ENCODE measurements around the gene WAS.
"Not testable (repeated sequence)": the region's sequence is repeated elsewhere in the genome, so short reads cannot be mapped to it uniquely, and the experiment has no call there.

WAS gene

GRCh38 chrX:48659686-48660085 is 23.9 kb upstream of the WAS start:
- H4K8ac ChIP-seq (ENCODE audit: low read depth, low read length); H3K4me1 ChIP-seq (ENCODE audit: control insufficient read depth in 2 of 2, insufficient read depth in 1 of 2, low read depth in 1 of 2, low read length in 2 of 2); H2BK15ac ChIP-seq (ENCODE audit: low read length); DNase-seq (ENCODE audit: low spot score); H3K9ac ChIP-seq (ENCODE audit: low read depth, low read length, poor library complexity); H3K36me3 ChIP-seq (replicated peaks in 1 of 2; ENCODE audit: control insufficient read depth in 2 of 2, insufficient read depth in 2 of 2, low read length in 2 of 2); H3K4me2 ChIP-seq (ENCODE audit: insufficient read depth, low read length, poor library complexity, severe bottlenecking); H3K4ac ChIP-seq (ENCODE audit: low read length); H3K14ac ChIP-seq (ENCODE audit: low read length); H2AK5ac ChIP-seq (ENCODE audit: low read depth, low read length); H3K79me1 ChIP-seq (ENCODE audit: low read depth, low read length); H2AFZ ChIP-seq (ENCODE audit: low read length); H2BK120ac ChIP-seq (ENCODE audit: low read depth, low read length); H3K4me3 ChIP-seq (ENCODE audit: low read length in 2 of 2); H3K27me3 ChIP-seq (ENCODE audit: control insufficient read depth in 3 of 3, insufficient read depth in 3 of 3, low read depth in 1 of 3, low read length in 3 of 3); H3K9me3 ChIP-seq (replicated peaks in 1 of 2; ENCODE audit: control insufficient read depth in 2 of 2, insufficient read depth in 1 of 2, low read depth in 1 of 2, low read length in 2 of 2); H3K18ac ChIP-seq (ENCODE audit: low read length); H2BK12ac ChIP-seq (ENCODE audit: low read length); H3K23ac ChIP-seq (ENCODE audit: low read depth, low read length, poor library complexity); H2BK5ac ChIP-seq (ENCODE audit: low read length); H4K91ac ChIP-seq (ENCODE audit: low read depth, low read length, poor library complexity); H3K27ac ChIP-seq (replicated peaks; ENCODE audit: low read length): not testable (repeated sequence)
- no CpG with 5 or more reads among the region's 34 CpGs for WGBS, 2 donors (ENCODE audit: extremely low coverage in 2 of 2, insufficient read length in 2 of 2, insufficient replicate concordance in 1 of 2)

- no peak overlapping the region for H3K27ac ChIP-seq (replicated peaks; ENCODE audit: low read length)
- no CpG with 5 or more reads among the region's 1 CpG for WGBS, 2 donors (ENCODE audit: extremely low coverage in 2 of 2, insufficient read length in 2 of 2, insufficient replicate concordance in 1 of 2)
Measured at GRCh38 chrX:48663241-48663640, 20.4 kb upstream of the WAS start.

GRCh38 chrX:48664156-48664555 is 19.4 kb upstream of the WAS start:
- H3K9me3 ChIP-seq (replicated peaks in 1 of 2; ENCODE audit: control insufficient read depth in 2 of 2, insufficient read depth in 1 of 2, low read depth in 1 of 2, low read length in 2 of 2) = no peaks in the 10 kb centered on the region
- H3K27me3 ChIP-seq (ENCODE audit: control insufficient read depth in 3 of 3, insufficient read depth in 3 of 3, low read depth in 1 of 3, low read length in 3 of 3) = no peaks in the 10 kb centered on the region
- H2BK15ac ChIP-seq (ENCODE audit: low read length) = no peak overlapping the region
- H2AFZ ChIP-seq (ENCODE audit: low read length) = no peak overlapping the region
- WGBS, 2 donors (ENCODE audit: extremely low coverage in 2 of 2, insufficient read length in 2 of 2, insufficient replicate concordance in 1 of 2) = no CpG with 5 or more reads among the region's 1 CpG
- H3K23ac ChIP-seq (ENCODE audit: low read depth, low read length, poor library complexity) = no peak overlapping the region
- no peaks in the 10 kb centered on the region for H3K4me1 ChIP-seq (ENCODE audit: control insufficient read depth in 2 of 2, insufficient read depth in 1 of 2, low read depth in 1 of 2, low read length in 2 of 2)
- DNase-seq (ENCODE audit: low spot score) = no peak
- H2AK5ac ChIP-seq (ENCODE audit: low read depth, low read length) = no peak overlapping the region
- H2BK12ac ChIP-seq (ENCODE audit: low read length) = no peak overlapping the region
- H4K8ac ChIP-seq (ENCODE audit: low read depth, low read length) = no peak overlapping the region
- no peak overlapping the region for H4K91ac ChIP-seq (ENCODE audit: low read depth, low read length, poor library complexity)
- H3K4me2 ChIP-seq (ENCODE audit: insufficient read depth, low read length, poor library complexity, severe bottlenecking) = no peak overlapping the region
- no peak overlapping the region for H3K9ac ChIP-seq (ENCODE audit: low read depth, low read length, poor library complexity)
- no peak overlapping the region for H3K27ac ChIP-seq (replicated peaks; ENCODE audit: low read length)
- H3K4me3 ChIP-seq (ENCODE audit: low read length in 2 of 2) = no peak overlapping the region
- H3K36me3 ChIP-seq (replicated peaks in 1 of 2; ENCODE audit: control insufficient read depth in 2 of 2, insufficient read depth in 2 of 2, low read length in 2 of 2) = no peaks in the 10 kb centered on the region
- H3K14ac ChIP-seq (ENCODE audit: low read length) = no peak overlapping the region
- H3K4ac ChIP-seq (ENCODE audit: low read length) = no peak overlapping the region
- no peaks in the 10 kb centered on the region for H3K79me1 ChIP-seq (ENCODE audit: low read depth, low read length)
- no peak overlapping the region for H2BK5ac ChIP-seq (ENCODE audit: low read length)
- no peak overlapping the region for H3K18ac ChIP-seq (ENCODE audit: low read length)
- H2BK120ac ChIP-seq (ENCODE audit: low read depth, low read length) = no peak overlapping the region

More at GRCh38 chrX:48663241-48663640, 20.4 kb upstream of the WAS start:
- Histone ChIP-seq H3K14ac (ENCODE audit: low read length) (no peak overlapping the region), H2AK5ac (ENCODE audit: low read depth, low read length) (no peak overlapping the region), H2BK12ac (ENCODE audit: low read length) (no peak overlapping the region), H3K18ac (ENCODE audit: low read length) (no peak overlapping the region), H3K4me3 (ENCODE audit: low read length in 2 of 2) (no peak overlapping the region), H3K9me3 (replicated peaks in 1 of 2; ENCODE audit: control insufficient read depth in 2 of 2, insufficient read depth in 1 of 2, low read depth in 1 of 2, low read length in 2 of 2) (no peaks in the 10 kb centered on the region), H3K79me1 (ENCODE audit: low read depth, low read length) (no peaks in the 10 kb centered on the region), H4K91ac (ENCODE audit: low read depth, low read length, poor library complexity) (no peak overlapping the region), H3K4me1 (ENCODE audit: control insufficient read depth in 2 of 2, insufficient read depth in 1 of 2, low read depth in 1 of 2, low read length in 2 of 2) (no peaks in the 10 kb centered on the region), H4K8ac (ENCODE audit: low read depth, low read length) (no peak overlapping the region), H3K36me3 (replicated peaks in 1 of 2; ENCODE audit: control insufficient read depth in 2 of 2, insufficient read depth in 2 of 2, low read length in 2 of 2) (no peaks in the 10 kb centered on the region), H3K27me3 (ENCODE audit: control insufficient read depth in 3 of 3, insufficient read depth in 3 of 3, low read depth in 1 of 3, low read length in 3 of 3) (no peaks in the 10 kb centered on the region), H3K9ac (ENCODE audit: low read depth, low read length, poor library complexity) (no peak overlapping the region), H3K4ac (ENCODE audit: low read length) (no peak overlapping the region), H2AFZ (ENCODE audit: low read length) (no peak overlapping the region), H2BK120ac (ENCODE audit: low read depth, low read length) (no peak overlapping the region), H2BK15ac (ENCODE audit: low read length) (no peak overlapping the region), H3K23ac (ENCODE audit: low read depth, low read length, poor library complexity) (no peak overlapping the region), H3K4me2 (ENCODE audit: insufficient read depth, low read length, poor library complexity, severe bottlenecking) (no peak overlapping the region), H2BK5ac (ENCODE audit: low read length) (no peak overlapping the region)
- DNase-seq (ENCODE audit: low spot score) = no peak

- no peak for DNase-seq (ENCODE audit: low spot score)
- no peak overlapping the region for H2BK5ac ChIP-seq (ENCODE audit: low read length)
- no peak overlapping the region for H3K4me3 ChIP-seq (ENCODE audit: low read length in 2 of 2)
- no CpG with 5 or more reads among the region's 2 CpGs for WGBS, 2 donors (ENCODE audit: extremely low coverage in 2 of 2, insufficient read length in 2 of 2, insufficient replicate concordance in 1 of 2)
- no peaks in the 10 kb centered on the region for H3K27me3 ChIP-seq (ENCODE audit: control insufficient read depth in 3 of 3, insufficient read depth in 3 of 3, low read depth in 1 of 3, low read length in 3 of 3)
- no peak overlapping the region for H2BK15ac ChIP-seq (ENCODE audit: low read length)
- H3K14ac ChIP-seq (ENCODE audit: low read length) = no peak overlapping the region
- H3K18ac ChIP-seq (ENCODE audit: low read length) = no peak overlapping the region
- H3K4me1 ChIP-seq (ENCODE audit: control insufficient read depth in 2 of 2, insufficient read depth in 1 of 2, low read depth in 1 of 2, low read length in 2 of 2) = no peaks in the 10 kb centered on the region
- no peak overlapping the region for H2AFZ ChIP-seq (ENCODE audit: low read length)
- no peak overlapping the region for H3K4me2 ChIP-seq (ENCODE audit: insufficient read depth, low read length, poor library complexity, severe bottlenecking)
- no peaks in the 10 kb centered on the region for H3K9me3 ChIP-seq (replicated peaks in 1 of 2; ENCODE audit: control insufficient read depth in 2 of 2, insufficient read depth in 1 of 2, low read depth in 1 of 2, low read length in 2 of 2)
- H2BK120ac ChIP-seq (ENCODE audit: low read depth, low read length) = no peak overlapping the region
- H4K91ac ChIP-seq (ENCODE audit: low read depth, low read length, poor library complexity) = no peak overlapping the region
- H2BK12ac ChIP-seq (ENCODE audit: low read length) = no peak overlapping the region
- H3K9ac ChIP-seq (ENCODE audit: low read depth, low read length, poor library complexity) = no peak overlapping the region
- no peaks in the 10 kb centered on the region for H3K36me3 ChIP-seq (replicated peaks in 1 of 2; ENCODE audit: control insufficient read depth in 2 of 2, insufficient read depth in 2 of 2, low read length in 2 of 2)
- H3K27ac ChIP-seq (replicated peaks; ENCODE audit: low read length) = no peak overlapping the region
- H4K8ac ChIP-seq (ENCODE audit: low read depth, low read length) = no peak overlapping the region
- H3K4ac ChIP-seq (ENCODE audit: low read length) = no peak overlapping the region
- H3K79me1 ChIP-seq (ENCODE audit: low read depth, low read length) = no peaks in the 10 kb centered on the region
- no peak overlapping the region for H2AK5ac ChIP-seq (ENCODE audit: low read depth, low read length)
- no peak overlapping the region for H3K23ac ChIP-seq (ENCODE audit: low read depth, low read length, poor library complexity)
Measured at GRCh38 chrX:48665991-48666390, 17.6 kb upstream of the WAS start.
